ENCODE measurements around the gene SYNPO.

The SYNPO gene

GRCh38 chr5:150639377-150639692, 1.1 kb upstream of the SYNPO start:
- no peak overlapping the region for H3K4me3 ChIP-seq (ENCODE audit: low read depth, low read length)
- ChIA-PET POLR2A (no interaction called here), CTCF (interaction anchor here (1.0 to 8.4 kb wide), 3 partner anchors 8 to 79 kb away, joined by 3 to 111 read pairs (median 12); no protein-coding TSS in a partner anchor)
- no peak for TF ChIP-seq CTCF (IDR thresholded peaks at IDR 0.05; ENCODE audit: insufficient read depth, low read length, missing control alignments)
- no peak for DNase-seq (ENCODE audit: low read depth, low spot score)

GRCh38 chr5:150639751-150640150, 709 bp upstream of the SYNPO start:
- no peak for DNase-seq (ENCODE audit: low read depth, low spot score)
- POLR2A ChIA-PET, result no interaction called here
- no peak overlapping the region; the same call in 1 of the 2 replicates for H3K4me3 ChIP-seq (ENCODE audit: low read depth, low read length)
- no peak for TF ChIP-seq CTCF (IDR thresholded peaks at IDR 0.05; ENCODE audit: insufficient read depth, low read length, missing control alignments)
- CTCF ChIA-PET, result interaction anchor here (1.0 to 8.4 kb wide), 5 partner anchors 9 to 179 kb away, joined by 3 to 111 read pairs (median 3); no protein-coding TSS in a partner anchor

GRCh38 chr5:150641006-150641570, 628 bp downstream of the SYNPO start:
- H3K4me3 ChIP-seq (ENCODE audit: low read depth, low read length), result peak overlapping the region; percentile 76
- CTCF ChIA-PET, result interaction anchor here (0.9 to 8.4 kb wide), 7 partner anchors 12 to 191 kb away, joined by 3 to 111 read pairs (median 6); no protein-coding TSS in a partner anchor

GRCh38 chr5:150641824-150642566, 1.5 kb downstream of the SYNPO start:
- CTCF ChIA-PET, result interaction anchor here (1.1 to 8.4 kb wide), 9 partner anchors 11 to 183 kb away, joined by 3 to 111 read pairs (median 5); no protein-coding TSS in a partner anchor
- no peak for TF ChIP-seq CTCF (IDR thresholded peaks at IDR 0.05; ENCODE audit: insufficient read depth, low read length, missing control alignments)
- H3K4me3 ChIP-seq (ENCODE audit: low read depth, low read length), result peak overlapping the region; percentile 76
- POLR2A ChIA-PET, result interaction anchor here (0.7 kb wide), 1 partner anchor 195 kb away, joined by 4 read pairs; no protein-coding TSS in a partner anchor
- DNase-seq (ENCODE audit: low read depth, low spot score), result no peak

More at GRCh38 chr5:150641006-150641570, 628 bp downstream of the SYNPO start:
- no peak for DNase-seq (ENCODE audit: low read depth, low spot score)
- POLR2A ChIA-PET, result interaction anchor here (0.8 to 1.1 kb wide), 5 partner anchors 11 to 192 kb away, joined by 3 to 4 read pairs (median 3); partner anchors contain the start of genes RBM22 and RPS14
- no peak for TF ChIP-seq CTCF (IDR thresholded peaks at IDR 0.05; ENCODE audit: insufficient read depth, low read length, missing control alignments)

GRCh38 chr5:150642567-150642927, 2.1 kb downstream of the SYNPO start:
- peak overlapping the region; percentile 76 for H3K4me3 ChIP-seq (ENCODE audit: low read depth, low read length)
- TF ChIP-seq CTCF (IDR thresholded peaks at IDR 0.05; ENCODE audit: insufficient read depth, low read length, missing control alignments), result no peak
- POLR2A ChIA-PET, result interaction anchor here (0.6 to 1.0 kb wide), 3 partner anchors 11 to 196 kb away, joined by 4 to 5 read pairs (median 4); no protein-coding TSS in a partner anchor
- CTCF ChIA-PET, result interaction anchor here (0.7 to 8.4 kb wide), 10 partner anchors 11 to 183 kb away, joined by 3 to 111 read pairs (median 4); no protein-coding TSS in a partner anchor
- no peak for DNase-seq (ENCODE audit: low read depth, low spot score)
